ENCODE data around the gene CLEC16A.

- TF ChIP-seq POLR2A (IDR thresholded peaks at IDR 0.05; ENCODE audit: low read depth, low read length) (no peak), POLR2AphosphoS5 (IDR thresholded peaks at IDR 0.05; ENCODE audit: low read depth, low read length) (no peak), TAF1 (IDR thresholded peaks at IDR 0.05; ENCODE audit: low read depth, low read length) (no peak), POU2F2 (IDR thresholded peaks at IDR 0.05; ENCODE audit: low read depth, low read length) (no peak), PAX5 (IDR thresholded peaks at IDR 0.05; ENCODE audit: insufficient read depth, low read length, severe bottlenecking) (no peak), SPI1 (IDR thresholded peaks at IDR 0.05; ENCODE audit: low read depth, low read length) (no peak)
These were observed 224.2 kb downstream of the CLEC16A start for GRCh38 chr16:11168386-11169051.

All from GM12891 (cell line).